Chondrocyte (in vitro differentiated cells): ENCODE measurements around the gene IL27RA. TPM values are rescaled to one million over a fixed set of nuclear protein-coding genes. Genes with fewer than 3 reads are reported as not detected.

Source experiments
- DNase-seq: peaks from one replicate; pipeline ENCODE4 v3.0.0; 2021; ENCODE audit warnings: mixed read lengths, low spot score
- H3K27ac Mint-ChIP-seq: one replicate; pipeline ENCODE4 v1.8.0; 2021; ENCODE audit warnings: mild to moderate bottlenecking, moderate library complexity, mixed read lengths; ENCODE audit not compliant: unreplicated experiment
- H3K27me3 Mint-ChIP-seq: 2 replicates; pipeline ENCODE4 v1.8.0; 2021; ENCODE audit warnings: low read depth, mixed read lengths
- H3K36me3 Mint-ChIP-seq: 2 replicates; pipeline ENCODE4 v1.8.0; 2021; ENCODE audit warnings: low read depth, mixed read lengths
- H3K4me1 Mint-ChIP-seq: 2 replicates; pipeline ENCODE4 v1.8.0; 2021; ENCODE audit warnings: low read depth, mild to moderate bottlenecking, mixed read lengths
- H3K4me3 Mint-ChIP-seq: one replicate; pipeline ENCODE4 v1.8.0; 2021; ENCODE audit warnings: mild to moderate bottlenecking, moderate library complexity, mixed read lengths; ENCODE audit not compliant: unreplicated experiment
- H3K9me3 Mint-ChIP-seq: 2 replicates; pipeline ENCODE4 v1.8.0; 2021; ENCODE audit warnings: low read depth, mixed read lengths
- total RNA-seq: library from RNA; stranded (reverse); gene quantifications from 3 replicates; pipeline ENCODE4 v1.2.1, GENCODE V29; 2021
- TF ChIP-seq, protein P1 (sequence below): fragments of 200-600 bp; sonication (generic); IDR thresholded peaks from 2 replicates; pipeline ENCODE4 v1.5.0; 2021; ENCODE audit warnings: antibody characterized with exemption, mild to moderate bottlenecking, moderate library complexity

Gene IL27RA
- total RNA-seq, 1 donor from 2014 or later: 3.0 TPM

DNA sequence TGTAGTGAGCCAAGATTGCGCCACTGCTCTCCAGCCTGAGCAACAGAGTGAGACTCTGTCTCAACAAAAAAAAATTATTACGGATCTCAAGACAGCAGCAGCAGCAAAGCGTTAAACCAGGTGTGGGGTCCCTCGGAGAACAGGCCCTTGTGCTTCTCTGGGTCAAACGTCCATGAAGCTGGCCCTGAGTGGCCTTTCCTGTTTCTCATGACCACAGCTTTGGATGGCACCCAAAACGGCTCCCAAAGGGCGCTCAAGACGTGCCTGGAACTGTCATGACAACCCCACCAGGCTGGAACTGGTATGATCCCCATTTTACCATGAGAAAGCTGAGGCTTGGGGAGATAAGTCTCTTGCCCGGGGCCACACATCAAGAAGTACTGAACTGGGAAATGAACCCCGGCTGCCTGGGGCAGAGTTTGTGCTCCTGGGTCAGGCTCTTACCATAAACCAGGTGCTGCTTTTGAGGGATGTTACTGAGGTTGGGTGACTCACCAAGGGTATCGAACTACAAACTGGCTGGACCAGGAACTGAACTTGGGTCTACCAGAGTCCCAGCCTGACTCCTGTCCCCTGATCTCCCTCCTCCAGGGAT lies 70.6 kb downstream of the IL27RA start:
- peaks cover 14% of the 10 kb centered on the region for H3K36me3 Mint-ChIP-seq
- H3K27ac Mint-ChIP-seq: no peak overlapping the region
- H3K4me1 Mint-ChIP-seq: no peaks in the 10 kb centered on the region
- H3K9me3 Mint-ChIP-seq: no peaks in the 10 kb centered on the region
- no peak overlapping the region for H3K4me3 Mint-ChIP-seq
- no peaks in the 10 kb centered on the region for H3K27me3 Mint-ChIP-seq
- TF ChIP-seq, protein P1, sequence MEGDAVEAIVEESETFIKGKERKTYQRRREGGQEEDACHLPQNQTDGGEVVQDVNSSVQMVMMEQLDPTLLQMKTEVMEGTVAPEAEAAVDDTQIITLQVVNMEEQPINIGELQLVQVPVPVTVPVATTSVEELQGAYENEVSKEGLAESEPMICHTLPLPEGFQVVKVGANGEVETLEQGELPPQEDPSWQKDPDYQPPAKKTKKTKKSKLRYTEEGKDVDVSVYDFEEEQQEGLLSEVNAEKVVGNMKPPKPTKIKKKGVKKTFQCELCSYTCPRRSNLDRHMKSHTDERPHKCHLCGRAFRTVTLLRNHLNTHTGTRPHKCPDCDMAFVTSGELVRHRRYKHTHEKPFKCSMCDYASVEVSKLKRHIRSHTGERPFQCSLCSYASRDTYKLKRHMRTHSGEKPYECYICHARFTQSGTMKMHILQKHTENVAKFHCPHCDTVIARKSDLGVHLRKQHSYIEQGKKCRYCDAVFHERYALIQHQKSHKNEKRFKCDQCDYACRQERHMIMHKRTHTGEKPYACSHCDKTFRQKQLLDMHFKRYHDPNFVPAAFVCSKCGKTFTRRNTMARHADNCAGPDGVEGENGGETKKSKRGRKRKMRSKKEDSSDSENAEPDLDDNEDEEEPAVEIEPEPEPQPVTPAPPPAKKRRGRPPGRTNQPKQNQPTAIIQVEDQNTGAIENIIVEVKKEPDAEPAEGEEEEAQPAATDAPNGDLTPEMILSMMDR: no peak
- no peak for DNase-seq

DNA sequence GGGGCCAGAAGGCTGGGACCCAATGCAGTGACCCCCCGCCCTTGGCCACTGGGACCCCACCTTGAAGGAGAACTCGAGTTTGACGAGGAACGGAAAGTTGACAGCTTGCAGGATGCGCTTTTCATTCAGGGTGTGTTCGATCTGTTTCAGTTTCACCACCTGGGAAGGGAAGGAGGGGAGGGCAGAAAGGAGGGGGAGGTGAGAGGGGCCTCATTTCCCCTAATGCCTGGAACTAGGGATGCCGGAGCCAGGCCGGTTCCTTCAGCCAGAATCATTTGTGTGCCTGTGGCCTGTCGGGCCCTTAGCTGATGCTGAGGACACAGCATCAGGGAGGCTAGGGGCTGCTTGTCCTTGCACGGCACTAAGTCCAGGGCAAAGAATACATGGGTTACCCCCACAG lies 71.2 kb downstream of the IL27RA start:
- Mint-ChIP-seq H3K27me3 (no peaks in the 10 kb centered on the region), H3K9me3 (no peaks in the 10 kb centered on the region), H3K4me3 (no peak overlapping the region), H3K27ac (no peak overlapping the region), H3K36me3 (peaks cover 13% of the 10 kb centered on the region), H3K4me1 (no peaks in the 10 kb centered on the region)
- DNase-seq: no peak
- TF ChIP-seq, protein P1: no peak

Other genes with a start within 250 kb of the IL27RA start
- 6.8 to 10.6 TPM (median 9.5 TPM) in 3 replicates for gene ZSWIM4, start 236.3 kb upstream of the IL27RA start, total RNA-seq
- 4.4 to 6.7 TPM (median 4.7 TPM) in 3 replicates for gene NANOS3, start 154.6 kb upstream of the IL27RA start, total RNA-seq
- 2.9 to 3.5 TPM (median 3.0 TPM) in 3 replicates for gene BRME1, start 125.6 kb upstream of the IL27RA start, total RNA-seq
- 33.7 to 42.9 TPM (median 35.2 TPM) in 3 replicates for gene CC2D1A, start 125.6 kb upstream of the IL27RA start, total RNA-seq
- 5.7 to 8.9 TPM (median 8.7 TPM) in 3 replicates for gene PODNL1, start 93.3 kb upstream of the IL27RA start, total RNA-seq
- gene DCAF15, start 79.3 kb upstream of the IL27RA start, total RNA-seq: 20.7 to 21.5 TPM (median 21.0 TPM) in 3 replicates
- gene RFX1, start 25.4 kb upstream of the IL27RA start, total RNA-seq: 9.1 to 9.4 TPM (median 9.4 TPM) in 3 replicates
- gene RLN3, start 3.6 kb upstream of the IL27RA start, total RNA-seq: not detected in 3 replicates
- 0.82 to 0.95 TPM (median 0.92 TPM) in 3 replicates for gene PALM3, start 30.3 kb downstream of the IL27RA start, total RNA-seq
- gene MISP3, start 41.0 kb downstream of the IL27RA start, total RNA-seq: 1.00 to 3.7 TPM (median 2.0 TPM) in 3 replicates
- not detected in 3 replicates for gene C19orf67, start 54.0 kb downstream of the IL27RA start, total RNA-seq
- gene SAMD1, start 59.0 kb downstream of the IL27RA start, total RNA-seq: 41.8 to 48.8 TPM (median 42.5 TPM) in 3 replicates
- 81.4 to 103 TPM (median 88.2 TPM) in 3 replicates for gene PRKACA, start 86.0 kb downstream of the IL27RA start, total RNA-seq
- gene ASF1B, start 104.8 kb downstream of the IL27RA start, total RNA-seq: 2.8 to 11.3 TPM (median 3.6 TPM) in 3 replicates
- 32.1 to 33.0 TPM (median 32.2 TPM) in 3 replicates for gene ADGRL1, start 174.4 kb downstream of the IL27RA start, total RNA-seq